ENCODE measurements around the gene S1PR3. TPM values are rescaled to one million over a fixed set of nuclear protein-coding genes. Genes with fewer than 3 reads are reported as not detected.

S1PR3 gene
- total and polyA plus RNA-seq, 7 experiments from 2014 or later: 0.19 to 26.0 (median 0.22) TPM; not detected in 4

GRCh38 chr9:89037346-89037745 is 46.1 kb downstream of the S1PR3 start:
- Histone ChIP-seq H3K4me1 (ENCODE audit: control insufficient read depth in 2 of 2, insufficient read depth in 2 of 2, low read length in 2 of 2) (no peaks in the 10 kb centered on the region), H3K4me3 (ENCODE audit: low read length) (no peak overlapping the region), H3K27me3 (ENCODE audit: control insufficient read depth in 2 of 2, insufficient read depth in 2 of 2, low read length in 2 of 2) (peaks cover 0 to 3% of the 10 kb centered on the region in 2 donors), H3K36me3 (ENCODE audit: control insufficient read depth in 2 of 3, insufficient read depth in 3 of 3, low read length in 3 of 3) (no peaks in the 10 kb centered on the region), H3K9me3 (ENCODE audit: control insufficient read depth in 2 of 3, low read length in 3 of 3) (no peaks in the 10 kb centered on the region), H3K27ac (ENCODE audit: low read depth, low read length) (no peak overlapping the region)
- peaks cover 0 to 2% (median 0%) of the 10 kb centered on the region in 11 donors for H3K9me3 Mint-ChIP-seq
- ChIA-PET POLR2A (interaction anchor here (0.6 kb wide), 1 partner anchor 650 kb away, joined by 3 read pairs; no protein-coding TSS in a partner anchor), CTCF (no interaction called here)
- H3K36me3 Mint-ChIP-seq: no peaks in the 10 kb centered on the region
- no peaks in the 10 kb centered on the region for H3K4me1 Mint-ChIP-seq
- ATAC-seq (no peak), DNase-seq (no peak)
- intact Hi-C loops (cut with micrococcal nuclease): no loop called here
- H3K27ac Mint-ChIP-seq: no peak overlapping the region
- H3K4me3 Mint-ChIP-seq: no peak overlapping the region
- H3K27me3 Mint-ChIP-seq: peaks cover 13 to 37% (median 34%) of the 10 kb centered on the region in 5 donors

GRCh38 chr9:89037891-89038290 is 46.6 kb downstream of the S1PR3 start:
- no peaks in the 10 kb centered on the region for H3K4me1 Mint-ChIP-seq
- no peak overlapping the region for H3K4me3 Mint-ChIP-seq
- H3K36me3 Mint-ChIP-seq: no peaks in the 10 kb centered on the region
- intact Hi-C loops (cut with micrococcal nuclease): no loop called here
- ATAC-seq (no peak), DNase-seq (no peak)
- H3K27ac ChIP-seq (ENCODE audit: low read depth, low read length): no peak overlapping the region
- no peak overlapping the region for H3K27ac Mint-ChIP-seq
- H3K4me3 ChIP-seq (ENCODE audit: low read length): no peak overlapping the region
- H3K9me3 ChIP-seq (ENCODE audit: control insufficient read depth in 2 of 3, low read length in 3 of 3): no peaks in the 10 kb centered on the region
- H3K27me3 Mint-ChIP-seq: peaks cover 13 to 34% (median 32%) of the 10 kb centered on the region in 5 donors
- no peaks in the 10 kb centered on the region for H3K36me3 ChIP-seq (ENCODE audit: control insufficient read depth in 2 of 3, insufficient read depth in 3 of 3, low read length in 3 of 3)
- H3K27me3 ChIP-seq (ENCODE audit: control insufficient read depth in 2 of 2, insufficient read depth in 2 of 2, low read length in 2 of 2): peaks cover 0 to 3% of the 10 kb centered on the region in 2 donors
- H3K9me3 Mint-ChIP-seq: no peaks in the 10 kb centered on the region
- no peaks in the 10 kb centered on the region for H3K4me1 ChIP-seq (ENCODE audit: control insufficient read depth in 2 of 2, insufficient read depth in 2 of 2, low read length in 2 of 2)
- POLR2A ChIA-PET: no interaction called here
- CTCF ChIA-PET: no interaction called here

- H3K36me3 Mint-ChIP-seq: no peaks in the 10 kb centered on the region
- H3K27me3 Mint-ChIP-seq: peaks cover 13 to 31% (median 29%) of the 10 kb centered on the region in 5 donors
- no peaks in the 10 kb centered on the region for H3K4me1 Mint-ChIP-seq
- H3K4me3 Mint-ChIP-seq: no peak overlapping the region
- H3K36me3 ChIP-seq (ENCODE audit: control insufficient read depth in 2 of 3, insufficient read depth in 3 of 3, low read length in 3 of 3): no peaks in the 10 kb centered on the region
- intact Hi-C loops (cut with micrococcal nuclease): no loop called here
- ATAC-seq (no peak), DNase-seq (no peak)
- H3K4me3 ChIP-seq (ENCODE audit: low read length): no peak overlapping the region
- no peaks in the 10 kb centered on the region for H3K4me1 ChIP-seq (ENCODE audit: control insufficient read depth in 2 of 2, insufficient read depth in 2 of 2, low read length in 2 of 2)
- no peak overlapping the region for H3K27ac Mint-ChIP-seq
- no peak overlapping the region for H3K27ac ChIP-seq (ENCODE audit: low read depth, low read length)
- ChIA-PET POLR2A (no interaction called here), CTCF (no interaction called here)
- H3K9me3 ChIP-seq (ENCODE audit: control insufficient read depth in 2 of 3, low read length in 3 of 3): no peaks in the 10 kb centered on the region
- no peaks in the 10 kb centered on the region for H3K27me3 ChIP-seq (ENCODE audit: control insufficient read depth in 2 of 2, insufficient read depth in 2 of 2, low read length in 2 of 2)
- no peaks in the 10 kb centered on the region for H3K9me3 Mint-ChIP-seq
Measured at GRCh38 chr9:89038382-89039103, 47.3 kb downstream of the S1PR3 start.

DNA sequence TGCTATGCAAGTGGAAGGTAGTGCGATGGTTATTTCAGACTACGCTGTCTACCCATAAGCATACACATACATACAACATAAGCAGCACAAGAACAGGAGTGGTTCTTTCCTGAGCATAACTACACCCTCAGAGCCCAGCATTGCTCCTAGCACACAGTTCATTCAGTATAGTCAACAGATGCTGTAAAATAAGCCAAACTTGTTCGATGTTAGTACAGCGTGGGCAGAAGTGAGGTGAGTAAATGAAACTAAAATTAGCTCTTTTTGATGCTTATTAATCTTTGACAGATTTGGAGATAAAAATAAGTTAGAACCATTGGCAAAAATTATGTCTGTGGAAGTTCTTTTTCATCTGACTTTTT is 47.8 kb downstream of the S1PR3 start:
- H3K4me1 Mint-ChIP-seq: no peaks in the 10 kb centered on the region
- H3K4me3 Mint-ChIP-seq: no peak overlapping the region
- Histone ChIP-seq H3K36me3 (ENCODE audit: control insufficient read depth in 2 of 3, insufficient read depth in 3 of 3, low read length in 3 of 3) (no peaks in the 10 kb centered on the region), H3K4me1 (ENCODE audit: control insufficient read depth in 2 of 2, insufficient read depth in 2 of 2, low read length in 2 of 2) (no peaks in the 10 kb centered on the region), H3K27ac (ENCODE audit: low read depth, low read length) (no peak overlapping the region), H3K9me3 (ENCODE audit: control insufficient read depth in 2 of 3, low read length in 3 of 3) (no peaks in the 10 kb centered on the region), H3K27me3 (ENCODE audit: control insufficient read depth in 2 of 2, insufficient read depth in 2 of 2, low read length in 2 of 2) (no peaks in the 10 kb centered on the region), H3K4me3 (ENCODE audit: low read length) (no peak overlapping the region)
- peaks cover 13 to 27% (median 24%) of the 10 kb centered on the region in 5 donors for H3K27me3 Mint-ChIP-seq
- no peak overlapping the region for H3K27ac Mint-ChIP-seq
- intact Hi-C loops (cut with micrococcal nuclease): no loop called here
- no peaks in the 10 kb centered on the region for H3K9me3 Mint-ChIP-seq
- ChIA-PET POLR2A (no interaction called here), CTCF (no interaction called here)
- ATAC-seq (no peak), DNase-seq (no peak)
- no peaks in the 10 kb centered on the region for H3K36me3 Mint-ChIP-seq

GRCh38 chr9:89039664-89040063 is 48.4 kb downstream of the S1PR3 start:
- CTCF ChIA-PET: no interaction called here
- Mint-ChIP-seq H3K4me1 (no peaks in the 10 kb centered on the region), H3K36me3 (no peaks in the 10 kb centered on the region), H3K4me3 (no peak overlapping the region), H3K27ac (no peak overlapping the region), H3K27me3 (peaks cover 11 to 23% (median 20%) of the 10 kb centered on the region in 5 donors), H3K9me3 (peaks cover 0 to under 1% (median 0%) of the 10 kb centered on the region in 11 donors)
- Histone ChIP-seq H3K27me3 (ENCODE audit: control insufficient read depth in 2 of 2, insufficient read depth in 2 of 2, low read length in 2 of 2) (no peaks in the 10 kb centered on the region), H3K4me1 (ENCODE audit: control insufficient read depth in 2 of 2, insufficient read depth in 2 of 2, low read length in 2 of 2) (no peaks in the 10 kb centered on the region), H3K36me3 (ENCODE audit: control insufficient read depth in 2 of 3, insufficient read depth in 3 of 3, low read length in 3 of 3) (no peaks in the 10 kb centered on the region), H3K27ac (ENCODE audit: low read depth, low read length) (no peak overlapping the region), H3K9me3 (ENCODE audit: control insufficient read depth in 2 of 3, low read length in 3 of 3) (no peaks in the 10 kb centered on the region), H3K4me3 (ENCODE audit: low read length) (no peak overlapping the region)
- DNase-seq (no peak), ATAC-seq (no peak)
- POLR2A ChIA-PET: no interaction called here
- intact Hi-C loops (cut with micrococcal nuclease): no loop called here

DNA sequence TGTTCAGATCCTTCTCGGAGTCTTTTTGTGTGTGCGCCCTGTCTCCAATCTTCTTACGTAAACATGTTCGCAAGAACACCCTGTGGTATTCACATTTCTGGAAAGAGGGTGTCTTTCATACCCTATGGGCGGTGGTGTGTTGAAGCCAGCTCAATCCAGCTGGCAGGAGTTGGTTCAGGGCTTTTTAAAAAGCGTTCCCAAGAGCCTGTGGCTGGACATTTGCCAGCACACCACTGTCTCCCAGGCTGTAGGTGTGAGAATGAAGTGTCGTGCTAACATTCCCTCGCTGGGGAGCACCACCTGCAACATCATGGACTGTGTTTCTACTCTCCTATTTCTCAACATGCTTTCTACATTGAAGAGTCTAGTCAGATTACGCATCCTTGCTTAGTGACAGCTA is 51.7 kb downstream of the S1PR3 start:
- H3K27me3 Mint-ChIP-seq: peaks cover 4 to 25% (median 12%) of the 10 kb centered on the region in 5 donors
- H3K36me3 Mint-ChIP-seq: no peaks in the 10 kb centered on the region
- Histone ChIP-seq H3K4me1 (ENCODE audit: control insufficient read depth in 2 of 2, insufficient read depth in 2 of 2, low read length in 2 of 2) (no peaks in the 10 kb centered on the region), H3K27me3 (ENCODE audit: control insufficient read depth in 2 of 2, insufficient read depth in 2 of 2, low read length in 2 of 2) (no peaks in the 10 kb centered on the region), H3K4me3 (ENCODE audit: low read length) (no peak overlapping the region), H3K36me3 (ENCODE audit: control insufficient read depth in 2 of 3, insufficient read depth in 3 of 3, low read length in 3 of 3) (no peaks in the 10 kb centered on the region), H3K27ac (ENCODE audit: low read depth, low read length) (no peak overlapping the region), H3K9me3 (ENCODE audit: control insufficient read depth in 2 of 3, low read length in 3 of 3) (no peaks in the 10 kb centered on the region)
- no peaks in the 10 kb centered on the region for H3K4me1 Mint-ChIP-seq
- ChIA-PET POLR2A (no interaction called here), CTCF (no interaction called here)
- intact Hi-C loops (cut with micrococcal nuclease): no loop called here
- no peak overlapping the region for H3K4me3 Mint-ChIP-seq
- H3K27ac Mint-ChIP-seq: no peak overlapping the region
- ATAC-seq (no peak), DNase-seq (no peak)
- H3K9me3 Mint-ChIP-seq: peaks cover 0 to 2% (median 0%) of the 10 kb centered on the region in 11 donors

- Histone ChIP-seq H3K4me3 (ENCODE audit: low read length) (no peak overlapping the region), H3K9me3 (ENCODE audit: control insufficient read depth in 2 of 3, low read length in 3 of 3) (no peaks in the 10 kb centered on the region), H3K27ac (ENCODE audit: low read depth, low read length) (no peak overlapping the region), H3K36me3 (ENCODE audit: control insufficient read depth in 2 of 3, insufficient read depth in 3 of 3, low read length in 3 of 3) (no peaks in the 10 kb centered on the region), H3K27me3 (ENCODE audit: control insufficient read depth in 2 of 2, insufficient read depth in 2 of 2, low read length in 2 of 2) (no peaks in the 10 kb centered on the region), H3K4me1 (ENCODE audit: control insufficient read depth in 2 of 2, insufficient read depth in 2 of 2, low read length in 2 of 2) (no peaks in the 10 kb centered on the region)
- CTCF ChIA-PET: no interaction called here
- intact Hi-C loops (cut with micrococcal nuclease): no loop called here
- no peak overlapping the region for H3K4me3 Mint-ChIP-seq
- H3K4me1 Mint-ChIP-seq: no peaks in the 10 kb centered on the region
- POLR2A ChIA-PET: no interaction called here
- DNase-seq: no peak
- peaks cover 4 to 29% (median 14%) of the 10 kb centered on the region in 5 donors for H3K27me3 Mint-ChIP-seq
- no peak for ATAC-seq
- peaks cover 0 to 2% (median 0%) of the 10 kb centered on the region in 11 donors for H3K9me3 Mint-ChIP-seq
- no peak overlapping the region for H3K27ac Mint-ChIP-seq
- H3K36me3 Mint-ChIP-seq: no peaks in the 10 kb centered on the region
Measured at GRCh38 chr9:89044104-89044503, 52.8 kb downstream of the S1PR3 start.

Measured in naive thymus-derived CD4-positive, alpha-beta T cell (primary cell).